Coronary artery (tissue), 2 donors: Measurements from ENCODE around the gene CNKSR3.

ENCODE experiments used
- DNase-seq: peaks from one replicate; pipeline ENCODE4 v3.0.0-alpha.2; 2017; ENCODE audit warnings: low spot score
- H3K27ac ChIP-seq, 2 donors: fragments of 200-600 bp; sonication (generic); one replicate each; pipeline ENCODE4 v1.5.1; 2016 to 2019
- H3K4me3 ChIP-seq: fragments of 200-600 bp; sonication (generic); 2 replicates; pipeline ENCODE4 v1.5.1; 2016; ENCODE audit warnings: mild to moderate bottlenecking, moderate library complexity
- CTCF ChIP-seq: fragments of 200-600 bp; sonication (generic); IDR thresholded peaks from one replicate; pipeline ENCODE4 v1.5.1; 2019; ENCODE audit warnings: antibody characterized with exemption

CNKSR3 gene

GRCh38 chr6:154388803-154389202 lies 121.7 kb downstream of the CNKSR3 start:
- H3K27ac ChIP-seq: no peak overlapping the region
- TF ChIP-seq CTCF: no peak
- no peak for DNase-seq
- H3K4me3 ChIP-seq: no peak overlapping the region

- no peak for DNase-seq
- Histone ChIP-seq H3K27ac (no peak overlapping the region), H3K4me3 (no peak overlapping the region)
- TF ChIP-seq CTCF: no peak
Observed at GRCh38 chr6:154386848-154387717, 123.4 kb downstream of the CNKSR3 start.

GRCh38 chr6:154384191-154384590 lies 126.3 kb downstream of the CNKSR3 start:
- Histone ChIP-seq H3K27ac (no peak overlapping the region), H3K4me3 (no peak overlapping the region)
- no peak for DNase-seq
- TF ChIP-seq CTCF: no peak

GRCh38 chr6:154383273-154383672 lies 127.2 kb downstream of the CNKSR3 start:
- no peak overlapping the region for H3K4me3 ChIP-seq
- TF ChIP-seq CTCF: no peak
- H3K27ac ChIP-seq: no peak overlapping the region
- no peak for DNase-seq

GRCh38 chr6:154382740-154383139 lies 127.7 kb downstream of the CNKSR3 start:
- no peak overlapping the region for H3K4me3 ChIP-seq
- H3K27ac ChIP-seq: no peak overlapping the region
- no peak for TF ChIP-seq CTCF
- no peak for DNase-seq

- DNase-seq: no peak
- TF ChIP-seq CTCF: no peak
- Histone ChIP-seq H3K4me3 (no peak overlapping the region), H3K27ac (no peak overlapping the region)
Observed at GRCh38 chr6:154381548-154381947, 128.9 kb downstream of the CNKSR3 start.

- H3K27ac ChIP-seq: no peak overlapping the region
- TF ChIP-seq CTCF: no peak
- no peak overlapping the region for H3K4me3 ChIP-seq
- no peak for DNase-seq
Observed at GRCh38 chr6:154380741-154381140, 129.7 kb downstream of the CNKSR3 start.
